HG03060 (cell line): ENCODE measurements around the gene SGPP2.

Experiments used
- ATAC-seq: cut with Tn5 transposase; IDR thresholded peaks from one replicate; pipeline ENCODE4 v1.9.1; 2021; ENCODE audit warnings: low read depth, moderate number of reproducible peaks; ENCODE audit not compliant: unreplicated experiment

The SGPP2 gene

GRCh38 chr2:222518570-222519381, 94.4 kb downstream of the SGPP2 start:
- no peak for ATAC-seq

DNA sequence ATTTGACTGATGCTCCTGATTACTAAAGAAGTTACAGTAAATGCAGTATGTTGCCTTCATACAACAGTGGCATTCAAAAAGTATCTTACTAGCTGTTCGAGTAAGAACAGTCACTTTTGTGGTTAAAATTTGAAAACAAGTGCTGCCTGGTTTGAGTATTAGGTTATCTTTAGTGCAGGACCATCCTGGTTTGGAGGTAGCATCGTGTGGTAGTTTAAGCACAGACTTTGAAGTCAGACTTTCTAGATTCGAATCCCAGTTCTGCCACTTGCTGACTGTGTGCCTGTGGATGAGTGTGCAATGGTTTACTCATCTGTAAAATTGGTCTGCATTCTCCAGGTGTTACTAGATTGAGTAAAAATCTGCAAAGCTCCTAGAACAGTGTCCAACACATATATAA, 96.8 kb downstream of the SGPP2 start:
- peak; percentile 75 for ATAC-seq

GRCh38 chr2:222522082-222522481, 97.7 kb downstream of the SGPP2 start:
- ATAC-seq: no peak

GRCh38 chr2:222523783-222524544, 99.6 kb downstream of the SGPP2 start:
- ATAC-seq: peak; percentile 40

DNA sequence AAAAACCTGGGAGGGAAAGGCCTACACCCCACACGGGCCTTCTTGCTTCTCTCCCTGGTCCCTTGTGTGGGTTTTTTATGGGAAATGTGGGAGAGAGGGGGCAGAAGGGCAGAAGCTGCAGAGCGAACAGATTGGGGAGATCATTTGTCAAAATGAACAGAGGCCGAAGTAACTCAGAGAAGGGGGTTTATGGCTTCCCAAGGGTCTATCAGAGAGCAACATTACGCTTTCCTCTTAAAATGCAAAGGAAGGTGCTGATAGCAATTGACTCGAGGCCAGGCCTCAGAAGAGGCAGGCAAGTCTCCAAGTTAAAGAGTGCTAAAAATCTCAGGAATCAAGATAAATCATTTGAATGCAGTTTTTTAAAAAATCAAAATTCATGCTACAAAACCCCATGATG, 101.5 kb downstream of the SGPP2 start:
- no peak for ATAC-seq

GRCh38 chr2:222526480-222527277, 102.3 kb downstream of the SGPP2 start:
- ATAC-seq: no peak

DNA sequence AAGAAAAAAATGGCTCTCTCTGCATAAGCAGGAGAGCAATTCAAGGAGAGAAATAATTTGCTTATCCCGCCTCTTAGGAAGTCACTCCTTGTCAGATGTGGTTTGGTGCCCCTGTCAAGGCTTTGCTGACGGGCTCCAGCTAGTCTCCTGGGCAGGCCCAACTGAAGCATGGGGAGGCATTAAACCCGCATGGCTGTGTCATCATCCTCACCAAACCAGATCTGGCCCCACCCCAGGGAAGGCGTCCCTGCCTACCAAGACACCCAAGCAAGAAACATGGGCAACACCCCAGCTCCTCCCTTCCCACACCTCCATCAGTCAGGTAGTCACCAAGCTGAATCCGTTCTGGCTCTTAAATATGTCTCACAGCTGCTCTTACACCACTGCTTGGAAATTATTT, 108.0 kb downstream of the SGPP2 start:
- no peak for ATAC-seq

GRCh38 chr2:222535477-222535876, 111.1 kb downstream of the SGPP2 start:
- ATAC-seq: no peak

GRCh38 chr2:222538535-222538934, 114.2 kb downstream of the SGPP2 start:
- peak; percentile 57 for ATAC-seq

DNA sequence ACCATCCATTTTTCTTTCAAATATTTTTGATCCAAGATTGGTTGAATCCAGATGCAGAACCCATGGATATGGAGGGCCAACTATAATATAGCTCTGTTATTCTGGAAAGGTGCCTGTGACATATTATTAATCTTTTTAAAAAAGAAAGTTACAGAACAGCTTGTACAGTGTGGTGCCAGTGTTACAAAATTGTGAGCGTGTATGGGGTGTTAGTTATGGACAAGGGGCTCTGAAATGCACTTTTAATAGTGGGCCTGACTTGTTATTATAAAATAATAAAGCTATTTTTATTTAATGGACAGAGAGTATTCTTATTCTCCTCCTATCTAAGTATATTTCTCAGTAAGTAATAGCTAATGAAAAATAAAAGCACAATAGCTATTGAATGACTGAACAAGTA, 120.3 kb downstream of the SGPP2 start:
- no peak for ATAC-seq

DNA sequence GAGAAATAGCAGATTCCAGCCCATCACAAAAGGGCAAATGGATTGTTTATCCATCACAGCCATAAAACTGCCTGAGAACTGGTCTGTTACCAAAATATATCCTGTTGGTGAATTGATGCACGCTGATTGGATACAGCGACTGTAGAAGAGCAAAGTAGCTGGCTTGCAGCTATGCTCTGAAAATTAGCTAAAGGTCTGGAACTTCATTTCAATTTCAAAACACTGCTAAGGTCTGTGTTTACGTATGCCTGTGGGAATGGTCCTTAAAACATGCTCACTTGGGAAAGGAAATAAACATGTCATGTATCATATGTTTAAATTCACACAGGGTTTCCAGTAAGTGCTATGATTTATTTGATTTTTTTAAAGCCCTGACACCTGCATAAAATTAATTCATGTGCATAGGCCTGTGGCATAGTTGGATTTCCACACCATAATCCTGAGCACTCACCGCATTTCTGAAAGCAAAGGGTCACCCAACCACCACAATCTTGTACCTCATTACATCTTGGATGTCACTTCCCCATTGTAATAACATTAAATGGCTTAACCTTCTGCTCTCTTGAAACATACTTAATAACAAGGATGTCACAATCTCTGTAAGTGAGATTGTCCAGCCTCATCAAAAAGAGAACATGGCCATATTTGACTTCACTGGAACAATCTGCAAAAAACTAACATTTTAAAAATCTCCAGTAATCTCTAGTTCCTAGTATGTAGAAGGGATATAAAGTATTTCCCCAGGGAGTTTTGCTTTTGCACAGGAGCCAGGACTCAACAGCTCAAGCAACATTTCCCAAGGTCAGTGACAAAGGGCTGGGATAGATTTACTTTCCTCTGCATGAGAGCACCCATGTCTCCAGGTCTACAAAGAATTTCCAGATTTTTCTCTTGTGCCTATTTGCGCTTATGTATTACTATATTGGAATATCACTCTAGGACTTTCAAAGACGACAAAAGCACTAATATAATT, 121.8 kb downstream of the SGPP2 start:
- no peak for ATAC-seq

- ATAC-seq: no peak
Measured at GRCh38 chr2:222547083-222547482, 122.7 kb downstream of the SGPP2 start.

DNA sequence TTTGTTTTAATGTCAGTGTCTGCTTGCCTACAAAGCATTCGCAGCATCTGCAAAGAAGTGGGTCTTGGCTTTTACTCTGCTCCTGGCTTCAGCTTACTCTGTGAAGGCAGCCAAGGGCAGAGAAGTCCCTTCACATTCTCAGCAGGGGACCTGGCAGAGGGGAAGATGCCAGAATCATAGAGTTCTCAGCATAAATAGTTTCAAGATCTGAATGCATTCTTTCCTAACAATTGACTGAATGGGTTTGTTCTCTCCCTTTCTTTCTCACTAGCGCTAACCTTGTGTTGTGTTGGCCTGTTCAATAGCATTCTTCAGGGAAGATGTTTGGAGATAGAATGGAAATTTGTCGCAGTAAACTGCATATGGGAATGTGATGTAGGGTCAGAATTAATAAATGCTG, 124.6 kb downstream of the SGPP2 start:
- no peak for ATAC-seq

GRCh38 chr2:222554517-222554916, 130.2 kb downstream of the SGPP2 start:
- no peak for ATAC-seq

DNA sequence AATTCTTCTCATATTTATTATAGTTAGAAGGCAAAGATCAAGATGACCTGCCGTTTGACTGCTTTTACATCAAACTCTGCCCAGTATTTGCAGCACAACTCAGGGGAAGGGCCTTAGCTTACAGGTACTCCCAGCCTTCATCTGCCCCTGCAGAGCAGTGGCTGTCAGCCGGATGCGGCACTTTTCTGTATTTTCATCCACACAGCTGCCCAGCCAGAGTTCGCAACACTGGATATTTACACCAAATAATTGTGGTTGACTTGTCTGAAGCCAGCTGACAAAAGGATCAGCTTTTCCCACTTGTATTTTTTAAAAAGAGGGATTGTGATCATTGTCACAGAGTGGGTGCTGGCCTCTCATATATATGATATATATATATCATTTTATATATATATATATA, 136.8 kb downstream of the SGPP2 start:
- ATAC-seq: no peak

- peak; percentile 60 for ATAC-seq
Measured at GRCh38 chr2:222561817-222562645, 137.7 kb downstream of the SGPP2 start.

- no peak for ATAC-seq
Measured at GRCh38 chr2:222563106-222563718, 138.9 kb downstream of the SGPP2 start.

DNA sequence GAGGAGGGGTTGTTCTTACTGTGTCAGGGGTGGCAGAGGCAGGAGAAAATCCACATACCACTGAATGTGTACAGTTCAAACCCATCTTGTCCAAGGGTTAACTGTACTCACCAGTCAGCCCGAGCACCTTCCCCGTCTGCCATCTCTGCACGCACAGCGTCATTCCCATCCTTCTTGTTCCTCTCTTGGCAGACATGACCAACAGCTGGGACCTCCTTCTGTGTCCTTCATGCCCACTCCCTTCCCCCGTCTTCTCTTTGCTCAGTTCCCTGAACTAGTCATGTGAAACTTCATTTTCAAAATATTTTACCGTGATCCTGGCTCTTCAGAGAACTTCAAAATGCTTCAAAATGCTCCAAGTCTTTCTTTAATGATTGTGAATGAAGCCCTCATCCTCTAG, 139.6 kb downstream of the SGPP2 start:
- no peak for ATAC-seq

GRCh38 chr2:222566229-222566628, 141.9 kb downstream of the SGPP2 start:
- ATAC-seq: no peak
